Left colon (tissue), 2 donors: ENCODE measurements around the gene S100A2. TPM values are rescaled to one million over a fixed set of nuclear protein-coding genes. Genes with fewer than 3 reads are reported as not detected.
"Not testable (repeated sequence)": the region's sequence is repeated elsewhere in the genome, so short reads cannot be mapped to it uniquely, and the experiment has no call there.

Experiments
- ATAC-seq: fragments of 200-7000 bp; cut with Tn5 transposase; one replicate; pipeline ENCODE4 v1.9.1; 2020; ENCODE audit warnings: mild to moderate bottlenecking, moderate library complexity
- DNase-seq, 2 donors: peaks; one replicate each; pipeline ENCODE4 v3.0.0-alpha.2; 2020
- intact Hi-C, 2 donors: fragments of 100-400 bp; cut with DNase I in 1 of 2; cut with micrococcal nuclease in 1 of 2; formaldehyde crosslinking; loops; one replicate each; pipeline versions ENCODE4 v1.11.2 to v1.14.0; 2022; cut with DNase I, micrococcal nuclease
- total RNA-seq, 2 donors: library from RNA; stranded (reverse); fragmentation: NEBNext Ultra II Directional; extraction: Animal tissue kit (Norgen Biotek cat#: 25700); gene quantifications; one replicate each; pipeline ENCODE4 v1.2.1, GENCODE V29; 2021
- donor health status: DM: no; HTN: no; CAD: no.
- donor health status: DM: yes; HTN: yes; CAD: no.

Gene S100A2
- total RNA-seq, 2 donors from 2014 or later = 1.1 TPM; not detected in 1

- intact Hi-C loops = no loop called here
- DNase-seq (no peak), ATAC-seq (no peak)
Measured at GRCh38 chr1:153525088-153525728, 40.4 kb downstream of the S100A2 start.

DNA sequence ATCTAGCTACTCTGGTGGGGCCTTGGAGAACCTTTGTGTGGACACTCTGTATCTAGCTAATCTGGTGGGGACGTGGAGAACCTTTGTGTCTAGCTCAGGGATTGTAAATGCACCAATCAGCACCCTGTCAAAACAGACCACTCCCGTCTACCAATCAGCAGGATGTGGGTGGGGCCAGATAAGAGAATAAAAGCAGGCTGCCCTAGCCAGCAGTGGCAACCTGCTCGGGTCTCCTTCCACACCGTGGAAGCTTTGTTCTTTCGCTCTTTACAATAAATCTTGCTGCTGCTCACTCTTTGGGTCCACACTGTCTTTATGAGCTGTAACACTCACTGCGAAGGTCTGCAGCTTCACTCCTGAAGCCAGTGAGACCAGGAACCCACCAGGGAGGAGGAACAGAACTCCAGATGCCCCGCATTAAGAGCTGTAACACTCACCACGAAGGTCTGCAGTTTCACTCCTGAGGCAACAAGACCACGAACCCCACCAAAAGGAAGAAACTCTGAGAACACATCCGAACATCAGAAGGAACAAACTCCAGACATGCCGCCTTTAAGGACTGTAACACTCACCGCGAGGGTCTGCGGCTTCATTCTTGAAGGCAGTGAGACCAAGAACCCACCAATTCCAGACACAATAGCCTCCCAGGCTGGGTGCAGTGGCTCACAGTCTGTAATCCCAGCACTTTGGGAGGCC, 43.1 kb downstream of the S100A2 start:
- ATAC-seq, intact Hi-C loops, DNase-seq: not testable (repeated sequence)

DNA sequence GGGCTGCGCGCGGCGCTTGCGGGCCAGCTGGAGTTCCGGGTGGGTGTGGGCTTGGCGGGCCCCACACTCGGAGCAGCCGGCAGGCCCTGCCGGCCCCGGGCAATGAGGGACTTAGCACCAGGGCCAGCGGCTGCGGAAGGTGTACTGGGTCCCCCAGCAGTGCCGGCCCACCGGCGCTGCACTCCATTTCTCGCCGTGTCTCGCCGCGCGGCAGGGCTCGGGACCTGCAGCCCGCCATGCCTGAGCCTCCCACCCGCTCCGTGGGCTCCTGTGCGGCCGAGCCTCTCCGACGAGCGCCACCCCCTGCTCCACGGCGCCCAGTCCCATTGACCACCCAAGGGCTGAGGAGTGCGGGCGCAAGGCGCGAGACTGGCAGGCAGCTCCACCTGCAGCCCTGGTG, 43.8 kb downstream of the S100A2 start:
- ATAC-seq, intact Hi-C loops, DNase-seq: not testable (repeated sequence)

DNA sequence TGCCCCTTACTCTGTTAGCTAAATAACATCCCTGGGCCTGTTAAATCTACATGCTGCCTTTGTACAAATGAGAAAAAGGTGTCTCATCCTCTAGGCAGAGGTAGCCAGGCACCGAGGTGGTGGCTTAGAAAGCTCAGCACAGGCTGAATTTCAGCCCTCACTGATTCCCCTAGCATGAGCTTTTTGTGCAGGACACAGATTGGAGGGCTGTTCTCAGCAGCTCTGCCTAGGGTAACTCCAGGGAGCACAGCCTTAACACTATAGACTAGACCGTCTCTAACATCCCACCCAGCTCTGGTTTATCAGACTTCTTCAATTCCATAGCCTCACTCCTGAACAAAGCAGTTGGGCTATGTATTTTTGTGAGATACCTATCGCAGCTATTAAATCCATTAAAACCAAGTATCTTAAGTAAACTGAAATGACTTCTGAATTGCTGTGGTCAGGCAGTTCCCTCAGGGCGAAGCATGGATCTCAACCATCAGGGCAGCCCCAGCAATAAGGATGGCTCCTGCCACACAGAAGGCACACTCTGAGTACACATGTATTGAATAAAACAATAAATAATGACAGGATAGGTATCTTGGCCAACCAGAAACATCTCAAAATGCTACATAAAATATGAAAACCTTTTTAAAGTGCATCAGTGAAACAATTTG, 44.7 kb downstream of the S100A2 start:
- no peak for DNase-seq
- ATAC-seq = no peak
- intact Hi-C loops = no loop called here

DNA sequence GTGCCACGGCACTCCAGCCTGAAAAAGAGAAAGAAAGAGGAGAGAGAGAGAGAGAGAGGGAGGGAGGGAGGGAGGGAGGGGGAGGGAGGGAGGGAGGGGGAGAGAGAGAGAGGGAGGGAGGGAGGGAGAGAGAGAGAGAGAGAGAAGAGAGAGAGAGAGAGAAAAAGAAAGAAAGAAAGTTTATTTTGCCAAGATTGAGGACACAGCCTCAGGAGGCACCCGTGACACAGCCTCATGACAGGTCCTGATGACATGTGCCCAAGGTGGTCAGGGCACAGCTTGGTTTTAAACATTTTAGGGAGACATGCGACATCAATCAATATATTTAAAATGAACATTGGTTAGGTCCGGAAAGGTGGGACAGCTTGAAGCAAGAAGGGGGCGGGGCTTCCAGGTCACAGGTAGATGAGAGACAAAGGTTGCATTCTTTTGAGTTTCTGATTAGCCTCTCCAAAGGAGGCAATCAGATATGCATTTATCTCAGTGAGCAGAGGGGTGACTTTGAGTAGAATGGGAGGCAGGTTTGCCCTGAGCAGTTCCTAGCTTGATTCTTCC, 45.4 kb downstream of the S100A2 start:
- ATAC-seq = peak; percentile 38
- intact Hi-C loops = not testable (repeated sequence)
- DNase-seq = peak; percentile 81 to 85

DNA sequence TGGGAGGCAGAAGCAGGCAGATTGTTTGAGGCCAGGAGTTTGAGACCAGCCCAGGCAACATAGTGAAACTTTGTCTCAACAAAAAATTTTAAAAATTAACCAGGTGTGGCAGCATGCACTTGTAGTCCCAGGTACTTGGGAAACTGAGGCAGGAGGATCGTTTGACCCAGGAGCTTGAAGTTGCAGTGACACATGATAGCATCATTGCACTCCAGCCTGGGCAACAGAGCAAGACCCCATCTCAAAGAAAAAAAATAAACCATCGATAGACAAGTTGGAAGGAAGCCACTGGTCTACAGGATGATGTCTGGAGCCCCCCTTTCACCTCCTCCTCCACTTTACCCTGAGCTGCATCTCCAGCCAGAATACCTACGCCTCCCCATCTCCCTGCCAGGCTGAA, 46.4 kb downstream of the S100A2 start:
- ATAC-seq = no peak
- intact Hi-C loops = loop anchor here in 1 of 2 donors (10.0 kb wide), 1 partner anchor 226 kb away; no protein-coding TSS in a partner anchor
- DNase-seq = no peak

DNA sequence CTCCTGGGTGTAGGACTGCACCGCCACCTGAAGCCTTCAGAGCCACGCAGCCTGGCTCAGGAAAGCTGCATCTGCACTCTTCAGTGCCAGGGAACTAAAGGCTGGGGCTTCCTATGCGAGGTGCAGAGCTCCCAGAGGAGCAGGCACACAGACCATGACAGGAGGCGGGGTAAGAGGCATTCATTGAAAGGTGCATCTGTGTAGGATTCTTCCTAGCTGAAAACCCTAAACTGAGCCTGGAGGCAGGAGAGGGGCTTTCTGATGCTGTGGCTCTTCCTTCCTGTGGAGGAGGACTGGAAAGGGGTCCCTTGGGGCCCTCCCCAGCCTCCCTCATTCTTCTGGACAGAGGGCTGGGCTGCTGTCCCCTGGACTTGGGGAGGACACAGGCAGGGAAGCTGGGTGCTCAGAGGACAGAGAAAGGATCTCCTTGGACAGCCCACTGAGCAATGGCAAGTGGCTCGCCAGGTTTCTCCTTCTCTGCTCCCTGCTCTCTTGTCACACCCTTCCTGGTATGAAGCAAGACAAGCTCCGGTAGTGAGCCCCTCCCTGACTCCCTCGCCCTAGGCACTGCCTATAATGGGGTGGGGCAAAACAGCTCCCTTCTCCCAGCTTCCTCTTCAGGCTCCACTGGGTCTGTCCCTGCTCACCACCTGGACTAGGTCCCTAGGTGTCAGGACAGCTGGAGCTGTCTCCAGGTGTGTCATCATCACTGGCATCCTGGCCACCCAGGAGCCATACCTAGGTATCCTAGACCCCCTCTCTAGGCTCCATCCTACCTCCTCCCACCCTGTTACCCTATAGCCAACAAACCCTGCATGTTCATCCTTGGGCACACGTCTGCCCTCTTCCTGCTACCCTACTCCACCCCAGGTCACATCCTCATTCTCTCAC, 49.9 kb downstream of the S100A2 start:
- intact Hi-C loops = loop anchor here in 1 of 2 donors (10.0 kb wide), 1 partner anchor 229 kb away; no protein-coding TSS in a partner anchor
- ATAC-seq = peak; percentile 91
- peak; percentile 80 to 95 for DNase-seq

- DNase-seq (no peak), ATAC-seq (no peak)
- intact Hi-C loops = loop anchor here in 1 of 2 donors (10.0 kb wide), 1 partner anchor 231 kb away; no protein-coding TSS in a partner anchor
Measured at GRCh38 chr1:153513666-153514065, 52.0 kb downstream of the S100A2 start.

GRCh38 chr1:153513023-153513422, 52.6 kb downstream of the S100A2 start:
- intact Hi-C loops = loop anchor here in 1 of 2 donors (10.0 kb wide), 1 partner anchor 232 kb away; no protein-coding TSS in a partner anchor
- peak in 1 of 2 donors; percentile 52 for DNase-seq
- ATAC-seq = peak; percentile 18

Other genes starting within 250 kb of the S100A2 start
- not detected for gene PGLYRP4, start 217.0 kb downstream of the S100A2 start, total RNA-seq
- gene S100A9, start 208.0 kb downstream of the S100A2 start, total RNA-seq = 10 to 100 TPM in 1 of 2 donors, 1 to 10 TPM in 1; 9.2 to 21.0 TPM
- under 1 TPM in 1 of 2 donors, not detected in 1; 0.85 TPM for gene S100A12, start 190.2 kb downstream of the S100A2 start, total RNA-seq
- 1 to 10 TPM; 1.2 to 6.7 TPM for gene S100A8, start 174.8 kb downstream of the S100A2 start, total RNA-seq
- not detected for gene S100A7A, start 149.3 kb downstream of the S100A2 start, total RNA-seq
- not detected for gene S100A7, start 105.2 kb downstream of the S100A2 start, total RNA-seq
- gene S100A6, start 29.9 kb downstream of the S100A2 start, total RNA-seq = 1,000 to 10,000 TPM; 2,086 to 2,115 TPM
- not detected for gene S100A5, start 24.9 kb downstream of the S100A2 start, total RNA-seq
- 10 to 100 TPM; 36.1 to 79.4 TPM for gene S100A4, start 20.0 kb downstream of the S100A2 start, total RNA-seq
- gene S100A3, start 16.6 kb downstream of the S100A2 start, total RNA-seq = not detected
- gene S100A16, start 47.3 kb upstream of the S100A2 start, total RNA-seq = 100 to 1,000 TPM; 191 to 231 TPM
- 100 to 1,000 TPM; 443 to 453 TPM for gene S100A14, start 50.5 kb upstream of the S100A2 start, total RNA-seq
- 10 to 100 TPM; 46.2 to 59.1 TPM for gene S100A13, start 61.7 kb upstream of the S100A2 start, total RNA-seq
- 1 to 10 TPM; 1.6 to 1.9 TPM for gene S100A1, start 62.6 kb upstream of the S100A2 start, total RNA-seq
- 10 to 100 TPM; 54.0 to 61.5 TPM for gene CHTOP, start 68.2 kb upstream of the S100A2 start, total RNA-seq
- 10 to 100 TPM; 23.6 to 25.1 TPM for gene SNAPIN, start 92.9 kb upstream of the S100A2 start, total RNA-seq
- gene ILF2, start 105.1 kb upstream of the S100A2 start, total RNA-seq = 100 to 1,000 TPM in 1 of 2 donors, 10 to 100 TPM in 1; 93.1 to 113 TPM
- 1 to 10 TPM; 2.8 to 5.2 TPM for gene NPR1, start 112.8 kb upstream of the S100A2 start, total RNA-seq
- gene INTS3, start 162.2 kb upstream of the S100A2 start, total RNA-seq = 10 to 100 TPM; 25.8 to 28.1 TPM
- gene SLC27A3, start 209.6 kb upstream of the S100A2 start, total RNA-seq = 10 to 100 TPM; 22.5 to 24.8 TPM